ENCODE results near the gene TMCC2.

TMCC2 gene

GRCh38 chr1:205241366-205242030, 13.8 kb downstream of the TMCC2 start:
- no peak for DNase-seq

- no peak for DNase-seq
Measured at GRCh38 chr1:205243350-205244191, 15.8 kb downstream of the TMCC2 start.

- no peak for DNase-seq
Measured at GRCh38 chr1:205244384-205244783, 16.6 kb downstream of the TMCC2 start.

- no peak for DNase-seq
Measured at GRCh38 chr1:205245096-205245495, 17.4 kb downstream of the TMCC2 start.

- DNase-seq, result no peak
Measured at GRCh38 chr1:205246351-205247119, 18.8 kb downstream of the TMCC2 start.

GRCh38 chr1:205247130-205247921, 19.6 kb downstream of the TMCC2 start:
- peak; percentile 33 for DNase-seq

- DNase-seq, result no peak
Measured at GRCh38 chr1:205248793-205249601, 21.3 kb downstream of the TMCC2 start.

- DNase-seq, result no peak
Measured at GRCh38 chr1:205249651-205250050, 21.9 kb downstream of the TMCC2 start.

GRCh38 chr1:205250699-205251098, 23.0 kb downstream of the TMCC2 start:
- DNase-seq, result no peak

GRCh38 chr1:205251576-205251975, 23.8 kb downstream of the TMCC2 start:
- DNase-seq, result no peak

GRCh38 chr1:205255941-205256780, 28.4 kb downstream of the TMCC2 start:
- DNase-seq, result peak; percentile 71

GRCh38 chr1:205256951-205257625, 29.3 kb downstream of the TMCC2 start:
- no peak for DNase-seq

GRCh38 chr1:205257735-205258134, 30.0 kb downstream of the TMCC2 start:
- DNase-seq, result no peak

GRCh38 chr1:205258261-205258691, 30.5 kb downstream of the TMCC2 start:
- no peak for DNase-seq

- no peak for DNase-seq
Measured at GRCh38 chr1:205258719-205259118, 31.0 kb downstream of the TMCC2 start.

GRCh38 chr1:205259324-205259832, 31.6 kb downstream of the TMCC2 start:
- DNase-seq, result no peak

- no peak for DNase-seq
Measured at GRCh38 chr1:205259998-205260397, 32.3 kb downstream of the TMCC2 start.

GRCh38 chr1:205260948-205261732, 33.4 kb downstream of the TMCC2 start:
- no peak for DNase-seq

Measured in NCI-H146 (cell line).